Fibroblast of peridontal ligament (primary cell): ENCODE data around the gene FHL2.

Experiments used
- DNase-seq: peaks from one replicate; pipeline ENCODE4 v3.0.0-alpha.2; 2010; ENCODE audit errors: extremely low read depth

FHL2 gene

DNA sequence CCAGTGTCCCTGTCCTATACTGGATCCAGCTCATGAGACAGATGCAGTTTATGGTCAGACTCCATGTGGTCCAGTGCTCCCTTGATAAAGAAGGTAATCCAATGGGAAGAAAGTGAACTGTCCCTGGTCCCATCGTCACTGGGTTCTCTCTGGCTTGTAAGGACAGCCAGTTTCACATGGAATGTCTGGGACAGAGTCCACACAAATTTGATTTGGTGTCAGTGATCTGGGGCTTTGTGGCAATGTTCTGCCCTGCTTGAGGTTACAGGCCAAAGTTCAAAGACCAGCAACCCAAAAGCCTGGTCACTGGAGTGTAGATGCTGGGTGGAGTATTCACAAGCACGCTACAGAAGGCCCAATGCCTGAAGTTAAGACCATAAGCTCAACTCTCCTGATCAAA, 22.2 kb upstream of the FHL2 start:
- DNase-seq: no peak

DNA sequence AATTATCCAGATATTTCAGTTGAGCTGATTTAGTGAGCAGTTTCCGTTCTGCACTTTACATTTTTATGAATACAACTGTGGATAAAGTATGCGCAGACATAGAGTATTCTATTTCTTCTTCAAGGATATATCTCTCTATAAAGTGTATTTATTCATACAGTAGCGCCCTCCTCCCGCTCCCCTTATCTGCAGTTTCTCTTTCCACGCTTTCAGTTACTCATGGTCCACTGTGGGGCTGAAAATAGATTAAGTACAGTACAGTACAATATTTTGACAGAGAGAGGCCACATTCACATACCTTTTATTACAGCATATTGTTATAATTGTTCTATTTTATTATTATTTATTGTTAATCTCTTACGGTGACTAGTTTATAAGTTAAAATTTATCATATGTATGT, 19.7 kb upstream of the FHL2 start:
- no peak for DNase-seq

DNA sequence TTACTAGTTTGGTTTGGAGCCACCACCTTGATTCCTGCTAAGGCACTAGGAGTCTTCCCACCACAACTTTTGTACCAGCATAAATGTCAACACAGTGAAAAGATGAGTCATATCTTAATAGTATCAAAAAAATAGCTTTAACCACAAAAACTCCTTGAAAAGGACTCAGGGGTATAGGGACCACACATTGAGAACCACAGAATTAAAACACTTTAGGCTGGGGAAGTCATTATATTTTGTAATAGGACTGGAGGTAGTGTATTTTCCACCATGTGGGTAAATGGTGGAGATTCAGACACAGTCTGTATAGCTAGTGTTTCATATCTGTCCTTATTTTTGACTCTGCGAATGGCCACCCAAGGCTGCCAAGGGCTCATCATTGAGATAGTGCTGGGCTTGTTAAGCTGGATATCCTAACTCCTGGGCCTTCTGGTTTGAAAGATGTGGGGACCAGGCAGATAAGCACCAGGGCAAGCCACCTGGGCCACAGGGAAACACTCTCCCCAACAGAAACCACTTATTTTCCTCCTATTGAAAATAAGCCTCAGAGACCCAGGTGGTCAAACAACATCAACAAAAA, 19.1 kb upstream of the FHL2 start:
- DNase-seq: peak; percentile 81

DNA sequence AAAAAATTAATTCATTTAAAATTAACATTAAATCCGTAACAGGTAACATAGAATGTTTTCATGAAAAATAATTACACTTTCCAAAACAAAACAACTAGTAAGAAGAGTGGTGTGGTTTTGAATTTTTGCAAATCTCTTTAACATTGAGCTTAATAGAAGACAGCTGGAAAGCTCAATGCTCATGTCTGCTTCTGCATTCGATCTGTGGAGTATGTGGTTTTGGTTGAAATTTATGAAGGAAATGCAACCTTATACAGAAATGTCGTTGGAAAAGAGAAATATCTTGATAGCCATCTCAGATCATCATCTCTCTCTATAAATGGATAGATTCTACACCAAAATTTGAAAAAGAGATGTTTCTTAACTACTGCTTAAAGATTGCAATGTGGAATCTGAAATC, 17.3 kb upstream of the FHL2 start:
- peak; percentile 75 for DNase-seq

DNA sequence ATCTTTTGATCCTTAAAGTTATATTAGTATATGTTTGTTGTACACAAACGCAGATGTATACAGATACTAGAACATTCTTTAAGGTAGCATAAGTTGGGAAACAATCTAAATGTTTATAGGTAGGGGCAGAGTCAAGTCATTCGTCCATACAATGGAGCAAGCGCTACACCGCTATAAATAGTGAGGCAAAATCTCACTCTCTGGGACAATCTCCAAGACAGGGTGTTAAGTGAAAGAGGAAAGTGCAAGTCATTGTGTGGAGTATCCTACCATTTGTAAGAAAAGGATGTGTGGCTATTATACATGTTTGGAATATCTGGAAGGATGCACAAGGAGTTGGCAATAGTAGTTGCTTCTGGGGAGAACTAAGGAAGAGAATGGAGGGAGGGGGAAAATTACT, 16.2 kb upstream of the FHL2 start:
- DNase-seq: no peak

DNA sequence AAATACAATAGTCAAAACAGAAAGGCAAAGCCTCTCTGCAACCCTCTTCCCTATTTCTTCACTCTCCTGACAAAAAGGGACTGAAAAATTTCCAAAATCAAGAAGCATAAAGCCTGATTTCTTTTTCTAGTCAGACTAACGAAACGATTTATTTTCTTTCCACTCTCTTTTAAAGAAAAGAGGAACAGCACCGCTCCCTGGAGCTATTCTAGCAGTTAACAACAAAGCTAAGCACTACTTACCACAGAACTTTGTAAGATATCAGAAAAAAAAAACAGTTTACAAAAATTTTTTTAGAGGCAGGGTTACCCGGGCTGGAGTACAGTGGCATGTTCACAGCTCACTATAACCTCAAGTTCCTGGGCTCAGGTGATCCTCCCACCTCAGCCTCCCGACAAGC, 14.4 kb upstream of the FHL2 start:
- no peak for DNase-seq

DNA sequence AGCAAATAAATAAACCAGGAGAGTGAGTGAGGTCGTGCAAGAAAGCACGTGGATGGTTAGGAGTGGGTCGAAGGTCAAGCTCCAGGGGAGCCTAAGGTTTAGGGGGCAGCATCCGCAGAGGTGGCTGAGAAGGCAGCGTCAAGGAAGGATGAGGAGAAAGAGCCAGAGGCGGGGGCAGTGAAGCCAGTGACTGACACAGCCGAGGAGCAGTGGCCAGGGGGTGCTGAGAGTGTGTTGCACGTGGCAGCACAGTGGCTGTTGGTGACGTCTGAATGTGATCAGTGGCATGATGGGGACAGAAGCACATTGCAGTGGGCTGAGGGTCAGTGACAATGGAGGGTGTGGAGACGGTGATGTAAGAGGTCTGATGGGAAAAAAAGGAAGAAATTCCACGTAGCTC, 13.7 kb upstream of the FHL2 start:
- DNase-seq: no peak

DNA sequence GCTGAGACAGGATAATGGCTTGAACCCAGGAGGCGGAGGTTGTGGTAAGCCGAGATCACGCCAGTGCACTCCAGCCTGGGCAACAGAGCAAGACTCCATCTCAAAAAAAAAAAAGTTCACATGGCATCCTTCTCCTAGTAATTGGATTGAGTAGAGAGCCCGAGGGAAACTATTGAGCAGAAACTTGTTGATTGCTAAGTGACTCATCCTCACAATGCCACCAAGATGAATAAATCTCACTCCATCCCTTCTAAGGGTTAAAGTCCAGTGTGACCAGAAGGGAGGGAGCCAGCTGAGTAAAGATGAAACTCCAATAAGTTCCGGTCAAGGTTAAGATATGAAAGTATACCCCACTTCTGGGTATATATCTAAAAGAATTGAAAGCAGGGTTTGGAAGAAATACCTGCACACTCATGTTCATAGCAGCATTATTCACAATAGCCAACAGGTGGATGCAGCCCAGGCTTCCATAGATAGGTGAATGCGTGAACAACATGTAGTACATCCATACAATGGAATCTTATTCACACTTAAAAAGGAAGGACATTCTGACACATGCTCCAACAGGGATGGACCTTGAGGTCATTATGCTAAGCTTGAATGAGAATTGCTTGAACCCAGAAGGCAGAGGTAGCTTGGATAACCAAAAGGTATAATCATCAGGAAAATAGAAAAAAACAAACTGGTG, 13.0 kb upstream of the FHL2 start:
- no peak for DNase-seq

DNA sequence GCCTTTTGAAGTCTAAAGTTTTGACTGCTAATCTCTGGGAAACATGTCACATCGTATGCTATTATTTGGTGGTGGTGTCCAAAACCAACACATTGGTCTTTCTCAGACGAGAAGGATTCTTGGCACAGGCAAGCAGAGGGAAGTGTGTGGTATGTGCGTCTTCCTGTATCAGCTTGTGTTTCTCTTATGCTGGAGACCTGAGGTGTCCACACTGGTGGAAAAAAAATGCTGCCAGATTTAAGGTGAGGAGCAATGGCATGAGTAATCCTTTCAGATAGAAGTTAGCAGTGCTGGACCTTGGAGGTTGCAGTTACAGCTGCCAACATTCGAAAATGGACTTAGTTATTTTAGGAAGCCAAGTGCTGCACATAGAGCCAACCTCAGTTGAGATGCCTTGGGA, 11.7 kb upstream of the FHL2 start:
- DNase-seq: no peak

DNA sequence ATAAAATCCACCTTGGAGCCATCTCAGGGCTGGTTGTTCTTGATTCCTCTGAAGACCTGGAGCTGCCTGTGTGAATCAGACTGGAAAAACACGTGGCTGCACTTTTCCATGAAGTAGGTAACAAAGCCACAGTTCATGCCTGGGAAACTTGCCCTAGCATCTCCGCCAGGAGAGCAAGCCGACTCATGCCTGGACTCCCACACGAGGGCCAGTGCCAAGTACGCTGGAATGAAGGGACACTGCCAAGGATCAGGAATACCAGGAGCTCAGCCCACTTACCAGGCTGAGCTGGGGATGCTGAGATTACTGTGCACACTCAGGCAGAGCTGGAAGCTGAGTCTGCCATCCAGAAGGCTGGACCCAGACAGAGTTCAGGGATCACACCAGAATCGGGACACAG, 10.9 kb upstream of the FHL2 start:
- DNase-seq: peak; percentile 96

DNA sequence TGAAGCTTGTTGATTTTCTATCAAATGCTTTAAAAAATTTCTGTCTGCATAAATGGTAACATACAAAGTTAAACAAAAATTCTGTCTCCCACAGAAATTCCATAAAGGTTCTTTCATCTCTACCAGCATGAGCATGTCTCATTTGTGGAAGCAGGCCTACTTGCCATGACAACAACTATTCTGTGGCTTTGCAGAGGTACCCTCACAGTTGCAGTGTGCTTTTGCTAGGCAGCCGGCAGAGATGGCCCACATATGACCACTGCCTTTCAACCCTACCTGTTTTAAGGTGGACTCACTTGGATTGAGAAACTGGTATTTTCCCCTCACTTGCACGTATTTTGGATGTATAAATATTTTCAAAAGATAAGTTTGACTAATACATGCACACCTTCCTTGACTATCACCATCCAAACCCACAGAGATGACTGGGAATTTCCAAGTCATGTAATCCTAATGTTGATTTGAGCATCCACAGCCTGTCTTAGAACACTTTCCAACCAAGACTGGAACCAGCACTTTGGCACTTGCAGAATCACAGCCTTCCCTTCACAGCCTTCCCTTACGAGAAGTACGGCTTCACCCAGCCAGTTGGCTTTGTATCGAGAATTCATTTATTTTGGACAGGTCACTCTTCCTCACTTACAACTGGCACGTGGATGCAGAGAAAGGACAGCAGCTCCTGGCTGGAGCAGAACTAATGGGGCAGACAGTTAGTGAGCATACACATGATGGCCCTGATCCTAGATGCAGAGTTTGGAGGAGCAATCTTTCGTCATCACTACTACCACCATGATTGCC, 9.3 kb upstream of the FHL2 start:
- no peak for DNase-seq

DNA sequence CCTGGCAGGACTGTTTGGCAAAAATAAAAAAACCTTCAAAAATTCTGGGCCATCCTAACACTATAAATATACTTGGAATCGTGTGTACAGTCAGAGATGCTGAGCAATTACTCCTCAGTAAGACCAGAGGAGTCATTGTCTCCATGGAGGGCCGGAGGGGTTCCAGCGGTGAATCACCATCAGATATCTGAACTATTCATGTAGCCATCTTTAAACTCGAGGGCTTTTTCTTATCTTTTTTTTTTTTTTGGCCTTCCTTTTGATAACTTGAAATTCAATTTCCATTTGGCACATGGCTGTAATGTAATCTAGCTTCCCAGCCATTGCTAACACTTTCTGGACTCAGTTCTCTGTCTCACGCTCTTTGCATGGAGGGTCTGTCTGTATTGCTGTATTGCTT, 7.4 kb upstream of the FHL2 start:
- peak; percentile 68 for DNase-seq

DNA sequence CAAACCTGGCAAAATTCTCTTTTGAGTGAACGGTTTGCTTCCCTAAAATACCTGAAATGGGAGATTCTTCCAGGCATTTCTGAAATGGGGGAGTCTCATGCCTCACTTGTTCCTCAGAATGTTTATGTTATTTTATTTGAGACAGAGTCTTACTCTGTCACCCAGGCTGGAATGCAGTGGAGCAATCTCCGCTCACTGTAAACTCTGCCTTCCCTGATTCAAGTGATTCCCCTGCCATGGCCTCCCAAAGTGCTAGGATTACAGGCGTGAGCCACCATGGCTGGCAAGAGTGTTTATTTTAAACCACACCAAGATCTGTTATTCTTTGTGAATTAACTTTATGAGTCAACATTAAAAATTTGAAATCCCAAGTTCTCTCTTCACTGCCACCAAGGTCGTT, 6.4 kb upstream of the FHL2 start:
- peak; percentile 90 for DNase-seq

DNA sequence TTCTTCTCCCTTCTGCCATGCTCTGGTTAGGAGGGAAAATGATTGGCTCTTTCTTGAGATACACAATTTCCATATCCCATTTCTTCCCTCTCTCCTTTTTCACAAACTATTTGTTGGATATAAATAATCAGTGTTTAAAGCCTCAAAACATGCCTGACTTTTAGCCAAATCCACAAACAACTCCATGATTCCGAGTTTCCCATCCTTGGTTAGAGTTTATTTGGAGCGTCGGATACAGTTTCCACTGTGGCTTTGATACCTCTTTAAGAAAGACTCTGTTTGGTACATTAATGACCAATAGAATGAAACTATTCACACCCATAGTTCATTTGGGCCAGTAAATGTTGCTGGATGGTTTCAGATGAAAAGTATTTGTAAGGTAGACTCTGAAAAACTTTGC, 5.9 kb upstream of the FHL2 start:
- DNase-seq: peak; percentile 93

DNA sequence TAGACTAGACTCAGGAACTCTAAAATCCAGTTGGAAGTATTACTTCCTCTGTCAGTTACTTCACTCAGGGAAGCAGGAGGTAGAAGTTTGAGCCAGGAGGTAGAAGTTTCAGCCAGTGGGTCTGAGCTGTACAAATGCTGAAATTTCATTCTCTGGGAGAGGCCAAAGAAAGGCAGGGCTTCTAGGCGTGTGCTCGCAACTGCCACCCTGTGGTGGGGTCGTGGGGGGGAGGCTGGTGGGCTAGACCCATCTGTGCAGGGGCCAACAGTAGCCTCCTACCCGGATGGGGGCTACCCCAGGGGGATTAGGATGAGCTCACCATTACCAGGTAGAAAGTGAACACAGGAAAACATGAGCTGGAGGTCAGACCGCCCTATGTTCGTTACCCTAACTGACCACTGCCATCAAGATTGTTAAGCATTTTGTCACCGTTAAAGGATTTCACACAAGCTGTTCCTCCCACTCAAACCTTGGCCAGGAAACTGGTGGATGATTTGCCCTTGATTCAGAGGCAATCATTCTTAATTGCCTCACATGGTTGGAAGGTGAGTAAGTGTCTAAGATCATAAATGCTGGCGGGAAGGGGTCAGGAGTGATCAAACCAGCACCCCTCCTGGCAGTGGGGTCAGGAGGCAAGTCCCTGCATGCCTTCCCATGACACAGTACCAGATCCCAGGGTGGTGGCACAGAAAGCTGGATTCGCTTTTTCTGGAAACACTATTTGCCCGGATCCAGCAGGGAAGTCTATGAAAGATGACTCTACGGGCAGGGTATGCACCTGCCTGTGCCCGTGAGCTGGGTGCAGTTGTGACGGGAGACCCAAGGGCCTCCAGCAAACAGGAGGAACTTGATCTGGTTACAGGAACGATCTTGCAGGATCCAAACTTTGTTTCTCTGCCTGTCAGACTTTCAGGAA, 5.2 kb upstream of the FHL2 start:
- DNase-seq: peak; percentile 91

DNA sequence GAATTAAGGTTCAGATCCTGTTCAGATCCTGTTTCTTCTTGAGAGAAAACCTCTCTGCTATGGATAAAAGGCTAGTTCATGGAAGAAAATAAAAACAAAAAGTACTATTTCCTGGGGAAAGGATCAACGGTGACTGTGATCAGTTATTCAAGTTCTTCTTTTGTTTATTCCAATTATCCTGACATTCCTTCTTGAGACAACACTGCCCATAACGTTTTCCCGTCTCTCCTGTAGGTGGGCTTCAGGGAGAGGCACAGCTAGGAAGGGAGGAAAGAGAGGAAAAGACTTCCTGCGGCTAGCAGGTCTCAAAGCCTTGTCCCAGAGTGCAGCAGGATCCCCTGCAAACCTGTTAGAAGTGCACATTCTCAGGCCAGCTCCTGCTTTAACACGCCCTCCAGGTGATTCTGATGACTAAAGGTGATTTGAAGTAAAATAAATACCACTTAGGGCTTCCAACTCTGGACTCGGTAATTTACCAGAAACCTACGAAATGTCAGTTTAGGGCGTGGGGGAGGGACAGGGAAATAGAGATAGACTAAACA, 4.5 kb upstream of the FHL2 start:
- DNase-seq: no peak

DNA sequence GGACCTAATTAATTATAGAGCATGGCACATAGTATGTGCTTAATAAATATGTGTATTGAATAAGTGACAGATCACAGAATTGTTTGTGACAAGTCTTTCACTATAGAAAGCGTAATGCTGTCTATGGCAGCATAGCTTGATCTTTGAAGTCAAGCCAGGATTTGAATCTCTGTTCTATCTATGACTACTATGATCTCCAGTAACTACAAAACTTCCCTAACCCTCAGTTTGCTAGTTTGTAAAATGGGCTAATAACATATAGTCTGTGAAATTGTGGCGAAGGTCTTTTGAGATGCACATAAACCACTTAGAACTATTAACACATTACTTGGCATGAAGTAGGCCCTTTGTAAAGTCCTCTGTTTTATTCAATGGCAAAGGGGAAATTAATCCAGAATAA, 4.0 kb upstream of the FHL2 start:
- DNase-seq: no peak

DNA sequence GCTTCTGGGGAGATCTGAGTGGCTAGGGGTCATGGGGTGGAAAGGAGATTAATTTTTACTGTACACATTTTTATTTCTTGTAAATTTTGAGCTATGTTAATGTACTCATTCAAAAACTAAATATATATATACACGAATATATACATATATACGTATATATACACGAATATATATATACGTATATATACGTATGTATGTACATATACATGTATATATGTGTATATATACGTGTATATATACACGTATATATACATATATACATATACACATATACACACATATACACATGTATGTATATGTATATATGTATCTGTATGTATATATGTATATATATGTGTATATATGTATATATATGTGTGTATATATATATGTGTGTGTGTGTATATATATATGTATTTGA, 3.0 kb upstream of the FHL2 start:
- no peak for DNase-seq

DNA sequence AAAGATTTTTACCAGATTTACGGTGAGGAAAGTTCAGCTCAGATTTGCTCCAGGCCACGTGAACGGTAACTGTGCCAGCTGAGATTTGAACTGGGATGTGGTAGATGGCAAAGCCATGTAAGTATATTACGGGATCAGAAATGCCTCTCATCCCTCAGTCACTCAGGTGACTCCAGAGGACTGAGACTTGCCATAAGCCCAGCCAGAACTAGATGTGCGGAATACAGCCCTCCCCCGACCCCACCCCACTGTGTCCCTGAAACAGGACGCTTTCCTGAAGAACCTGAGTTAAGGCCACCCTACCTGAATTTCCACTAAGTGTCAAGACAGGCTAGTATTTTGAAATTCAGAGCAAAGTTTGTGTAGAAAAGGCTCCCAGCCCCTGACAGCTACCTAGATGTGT, 1.3 kb upstream of the FHL2 start:
- no peak for DNase-seq

DNA sequence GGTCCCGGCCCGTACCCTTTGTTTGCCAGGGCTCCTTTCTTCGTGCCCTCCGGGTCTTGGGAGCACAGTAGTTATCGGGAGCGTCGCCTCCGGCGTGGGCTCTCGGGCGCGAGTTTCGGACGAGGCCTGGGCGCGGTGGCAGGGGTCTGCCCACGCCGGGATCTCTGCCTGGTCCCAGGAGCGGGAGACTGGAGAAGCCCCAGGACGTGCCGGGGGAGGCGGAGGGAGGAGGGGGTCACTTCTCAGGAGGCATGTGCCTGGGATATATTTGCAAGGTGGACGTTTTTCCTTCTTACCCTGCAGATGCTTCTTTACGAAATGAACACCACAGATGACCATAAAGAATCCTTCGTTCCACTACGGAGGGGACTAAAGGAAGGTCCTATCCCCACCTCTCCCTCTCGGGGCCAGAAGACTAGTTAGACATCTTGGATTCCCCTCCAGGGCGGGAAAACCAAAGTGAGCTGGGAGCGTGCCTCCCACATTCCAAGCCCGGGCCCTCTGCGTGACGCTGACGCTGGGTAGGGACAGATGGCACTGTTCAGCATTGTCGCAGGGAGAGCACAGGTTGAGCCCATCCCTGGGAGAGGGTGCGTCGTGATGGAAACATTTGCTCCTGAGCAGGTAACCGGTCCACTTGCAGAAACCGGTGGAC, 483 bp upstream of the FHL2 start:
- DNase-seq: no peak

DNA sequence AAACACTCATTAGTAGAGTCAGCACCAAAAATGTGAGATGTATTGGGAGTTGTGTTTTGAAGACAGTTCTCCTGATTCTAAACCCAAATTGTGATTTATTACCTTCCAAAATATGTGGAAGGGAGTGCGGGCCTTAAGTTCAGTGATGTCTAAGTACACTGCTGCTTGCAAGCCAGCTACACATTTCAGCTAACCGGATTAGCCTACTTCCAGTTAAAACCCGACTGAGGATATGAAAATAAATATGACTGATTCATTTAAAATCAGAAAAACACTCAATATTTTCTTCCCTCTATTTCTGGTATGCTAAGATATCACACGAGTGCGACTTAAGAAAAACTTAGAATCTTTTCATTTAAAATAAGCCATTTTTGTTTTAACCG, 907 bp downstream of the FHL2 start:
- peak; percentile 63 for DNase-seq
